WTC11 (cell line): ENCODE measurements around the gene CSH1.

Source experiments
- GTF2I ChIP-seq: fragments of 250-450 bp; sonication (Bioruptor Pico); conservative IDR thresholded peaks from 2 replicates; pipeline ENCODE4 v1.4.0; 2021; ENCODE audit warnings: mild to moderate bottlenecking
- JUN ChIP-seq: sonication (generic); formaldehyde crosslinking; IDR thresholded peaks from 2 replicates; pipeline ENCODE4 v1.8.0; 2023; ENCODE audit warnings: mild to moderate bottlenecking, missing genetic modification reagents
- NR2C2 ChIP-seq: sonication (generic); formaldehyde crosslinking; IDR thresholded peaks from 2 replicates; pipeline ENCODE4 v1.8.0; 2022; ENCODE audit warnings: mild to moderate bottlenecking, missing genetic modification reagents
- SP1 ChIP-seq: sonication (generic); formaldehyde crosslinking; conservative IDR thresholded peaks from 2 replicates; pipeline ENCODE4 v1.8.1; 2022; ENCODE audit warnings: missing genetic modification reagents
- TEAD4 ChIP-seq: sonication (generic); formaldehyde crosslinking; IDR thresholded peaks from 2 replicates; pipeline ENCODE4 v1.8.0; 2022; ENCODE audit warnings: mild to moderate bottlenecking, missing genetic modification reagents
- TF ChIP-seq, protein P1 (sequence below): fragments of 200-600 bp; IDR thresholded peaks from 2 replicates; pipeline ENCODE4 v1.8.0; 2022; ENCODE audit warnings: antibody characterized with exemption
- TF ChIP-seq, protein P2 (sequence below): sonication (generic); formaldehyde crosslinking; IDR thresholded peaks from 2 replicates; pipeline ENCODE4 v1.8.1; 2023; ENCODE audit warnings: mild to moderate bottlenecking, missing genetic modification reagents, borderline replicate concordance
- TF ChIP-seq, protein P3 (sequence below): sonication (generic); formaldehyde crosslinking; IDR thresholded peaks from 2 replicates; pipeline ENCODE4 v1.8.0; 2022; ENCODE audit warnings: mild to moderate bottlenecking, missing genetic modification reagents
- TF ChIP-seq, protein P4 (sequence below): sonication (generic); formaldehyde crosslinking; IDR thresholded peaks from 2 replicates; pipeline ENCODE4 v1.8.1; 2022; ENCODE audit warnings: mild to moderate bottlenecking, missing genetic modification reagents, moderate library complexity, borderline replicate concordance
- TF ChIP-seq, protein P5 (sequence below): sonication (generic); formaldehyde crosslinking; IDR thresholded peaks from 2 replicates; pipeline ENCODE4 v1.8.1; 2022; ENCODE audit warnings: low read depth, missing genetic modification reagents, borderline replicate concordance
- TF ChIP-seq, protein P6 (sequence below): sonication (generic); formaldehyde crosslinking; IDR thresholded peaks from 2 replicates; pipeline ENCODE4 v1.8.1; 2023; ENCODE audit warnings: mild to moderate bottlenecking, missing genetic modification reagents
- TF ChIP-seq, protein P7 (sequence below): sonication (generic); formaldehyde crosslinking; IDR thresholded peaks from 2 replicates; pipeline ENCODE4 v1.8.0; 2022; ENCODE audit warnings: mild to moderate bottlenecking, missing genetic modification reagents

DNA sequence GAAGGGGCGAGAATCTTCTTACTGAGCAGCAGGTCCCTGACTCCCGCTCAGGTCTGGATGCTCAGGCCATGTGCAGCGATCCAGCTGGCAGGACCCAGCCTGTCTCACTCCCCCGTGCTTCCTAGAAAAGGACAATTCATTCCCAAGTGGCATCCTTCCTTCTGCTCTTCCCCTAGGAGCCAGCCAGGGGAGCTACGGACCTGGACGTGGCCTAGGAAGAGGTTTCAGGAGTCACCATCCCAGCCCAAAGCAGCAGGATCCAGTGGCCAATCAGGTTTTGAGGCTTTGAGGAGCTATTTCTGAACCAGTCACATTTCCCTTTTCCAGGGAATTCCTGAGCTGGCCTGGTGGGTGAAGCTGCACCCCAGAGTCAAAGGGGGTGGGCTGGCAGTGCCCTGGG is 43.5 kb upstream of the CSH1 start:
- TF ChIP-seq, protein P1, sequence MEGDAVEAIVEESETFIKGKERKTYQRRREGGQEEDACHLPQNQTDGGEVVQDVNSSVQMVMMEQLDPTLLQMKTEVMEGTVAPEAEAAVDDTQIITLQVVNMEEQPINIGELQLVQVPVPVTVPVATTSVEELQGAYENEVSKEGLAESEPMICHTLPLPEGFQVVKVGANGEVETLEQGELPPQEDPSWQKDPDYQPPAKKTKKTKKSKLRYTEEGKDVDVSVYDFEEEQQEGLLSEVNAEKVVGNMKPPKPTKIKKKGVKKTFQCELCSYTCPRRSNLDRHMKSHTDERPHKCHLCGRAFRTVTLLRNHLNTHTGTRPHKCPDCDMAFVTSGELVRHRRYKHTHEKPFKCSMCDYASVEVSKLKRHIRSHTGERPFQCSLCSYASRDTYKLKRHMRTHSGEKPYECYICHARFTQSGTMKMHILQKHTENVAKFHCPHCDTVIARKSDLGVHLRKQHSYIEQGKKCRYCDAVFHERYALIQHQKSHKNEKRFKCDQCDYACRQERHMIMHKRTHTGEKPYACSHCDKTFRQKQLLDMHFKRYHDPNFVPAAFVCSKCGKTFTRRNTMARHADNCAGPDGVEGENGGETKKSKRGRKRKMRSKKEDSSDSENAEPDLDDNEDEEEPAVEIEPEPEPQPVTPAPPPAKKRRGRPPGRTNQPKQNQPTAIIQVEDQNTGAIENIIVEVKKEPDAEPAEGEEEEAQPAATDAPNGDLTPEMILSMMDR: no peak
- TF ChIP-seq, protein P2, sequence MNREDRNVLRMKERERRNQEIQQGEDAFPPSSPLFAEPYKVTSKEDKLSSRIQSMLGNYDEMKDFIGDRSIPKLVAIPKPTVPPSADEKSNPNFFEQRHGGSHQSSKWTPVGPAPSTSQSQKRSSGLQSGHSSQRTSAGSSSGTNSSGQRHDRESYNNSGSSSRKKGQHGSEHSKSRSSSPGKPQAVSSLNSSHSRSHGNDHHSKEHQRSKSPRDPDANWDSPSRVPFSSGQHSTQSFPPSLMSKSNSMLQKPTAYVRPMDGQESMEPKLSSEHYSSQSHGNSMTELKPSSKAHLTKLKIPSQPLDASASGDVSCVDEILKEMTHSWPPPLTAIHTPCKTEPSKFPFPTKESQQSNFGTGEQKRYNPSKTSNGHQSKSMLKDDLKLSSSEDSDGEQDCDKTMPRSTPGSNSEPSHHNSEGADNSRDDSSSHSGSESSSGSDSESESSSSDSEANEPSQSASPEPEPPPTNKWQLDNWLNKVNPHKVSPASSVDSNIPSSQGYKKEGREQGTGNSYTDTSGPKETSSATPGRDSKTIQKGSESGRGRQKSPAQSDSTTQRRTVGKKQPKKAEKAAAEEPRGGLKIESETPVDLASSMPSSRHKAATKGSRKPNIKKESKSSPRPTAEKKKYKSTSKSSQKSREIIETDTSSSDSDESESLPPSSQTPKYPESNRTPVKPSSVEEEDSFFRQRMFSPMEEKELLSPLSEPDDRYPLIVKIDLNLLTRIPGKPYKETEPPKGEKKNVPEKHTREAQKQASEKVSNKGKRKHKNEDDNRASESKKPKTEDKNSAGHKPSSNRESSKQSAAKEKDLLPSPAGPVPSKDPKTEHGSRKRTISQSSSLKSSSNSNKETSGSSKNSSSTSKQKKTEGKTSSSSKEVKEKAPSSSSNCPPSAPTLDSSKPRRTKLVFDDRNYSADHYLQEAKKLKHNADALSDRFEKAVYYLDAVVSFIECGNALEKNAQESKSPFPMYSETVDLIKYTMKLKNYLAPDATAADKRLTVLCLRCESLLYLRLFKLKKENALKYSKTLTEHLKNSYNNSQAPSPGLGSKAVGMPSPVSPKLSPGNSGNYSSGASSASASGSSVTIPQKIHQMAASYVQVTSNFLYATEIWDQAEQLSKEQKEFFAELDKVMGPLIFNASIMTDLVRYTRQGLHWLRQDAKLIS: no peak
- TF ChIP-seq SP1 (CRISPR knock-in tag) (no peak), JUN (CRISPR knock-in tag) (no peak), NR2C2 (CRISPR knock-in tag) (no peak), TEAD4 (CRISPR knock-in tag) (no peak), GTF2I (CRISPR knock-in tag) (no peak)
- TF ChIP-seq, protein P3, sequence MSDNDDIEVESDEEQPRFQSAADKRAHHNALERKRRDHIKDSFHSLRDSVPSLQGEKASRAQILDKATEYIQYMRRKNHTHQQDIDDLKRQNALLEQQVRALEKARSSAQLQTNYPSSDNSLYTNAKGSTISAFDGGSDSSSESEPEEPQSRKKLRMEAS (CRISPR knock-in tag): no peak
- TF ChIP-seq, protein P4, sequence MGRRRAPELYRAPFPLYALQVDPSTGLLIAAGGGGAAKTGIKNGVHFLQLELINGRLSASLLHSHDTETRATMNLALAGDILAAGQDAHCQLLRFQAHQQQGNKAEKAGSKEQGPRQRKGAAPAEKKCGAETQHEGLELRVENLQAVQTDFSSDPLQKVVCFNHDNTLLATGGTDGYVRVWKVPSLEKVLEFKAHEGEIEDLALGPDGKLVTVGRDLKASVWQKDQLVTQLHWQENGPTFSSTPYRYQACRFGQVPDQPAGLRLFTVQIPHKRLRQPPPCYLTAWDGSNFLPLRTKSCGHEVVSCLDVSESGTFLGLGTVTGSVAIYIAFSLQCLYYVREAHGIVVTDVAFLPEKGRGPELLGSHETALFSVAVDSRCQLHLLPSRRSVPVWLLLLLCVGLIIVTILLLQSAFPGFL (CRISPR knock-in tag): no peak
- TF ChIP-seq, protein P5, sequence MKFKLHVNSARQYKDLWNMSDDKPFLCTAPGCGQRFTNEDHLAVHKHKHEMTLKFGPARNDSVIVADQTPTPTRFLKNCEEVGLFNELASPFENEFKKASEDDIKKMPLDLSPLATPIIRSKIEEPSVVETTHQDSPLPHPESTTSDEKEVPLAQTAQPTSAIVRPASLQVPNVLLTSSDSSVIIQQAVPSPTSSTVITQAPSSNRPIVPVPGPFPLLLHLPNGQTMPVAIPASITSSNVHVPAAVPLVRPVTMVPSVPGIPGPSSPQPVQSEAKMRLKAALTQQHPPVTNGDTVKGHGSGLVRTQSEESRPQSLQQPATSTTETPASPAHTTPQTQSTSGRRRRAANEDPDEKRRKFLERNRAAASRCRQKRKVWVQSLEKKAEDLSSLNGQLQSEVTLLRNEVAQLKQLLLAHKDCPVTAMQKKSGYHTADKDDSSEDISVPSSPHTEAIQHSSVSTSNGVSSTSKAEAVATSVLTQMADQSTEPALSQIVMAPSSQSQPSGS (CRISPR knock-in tag): no peak
- TF ChIP-seq, protein P6, sequence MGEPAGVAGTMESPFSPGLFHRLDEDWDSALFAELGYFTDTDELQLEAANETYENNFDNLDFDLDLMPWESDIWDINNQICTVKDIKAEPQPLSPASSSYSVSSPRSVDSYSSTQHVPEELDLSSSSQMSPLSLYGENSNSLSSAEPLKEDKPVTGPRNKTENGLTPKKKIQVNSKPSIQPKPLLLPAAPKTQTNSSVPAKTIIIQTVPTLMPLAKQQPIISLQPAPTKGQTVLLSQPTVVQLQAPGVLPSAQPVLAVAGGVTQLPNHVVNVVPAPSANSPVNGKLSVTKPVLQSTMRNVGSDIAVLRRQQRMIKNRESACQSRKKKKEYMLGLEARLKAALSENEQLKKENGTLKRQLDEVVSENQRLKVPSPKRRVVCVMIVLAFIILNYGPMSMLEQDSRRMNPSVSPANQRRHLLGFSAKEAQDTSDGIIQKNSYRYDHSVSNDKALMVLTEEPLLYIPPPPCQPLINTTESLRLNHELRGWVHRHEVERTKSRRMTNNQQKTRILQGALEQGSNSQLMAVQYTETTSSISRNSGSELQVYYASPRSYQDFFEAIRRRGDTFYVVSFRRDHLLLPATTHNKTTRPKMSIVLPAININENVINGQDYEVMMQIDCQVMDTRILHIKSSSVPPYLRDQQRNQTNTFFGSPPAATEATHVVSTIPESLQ (CRISPR knock-in tag): no peak
- TF ChIP-seq, protein P7, sequence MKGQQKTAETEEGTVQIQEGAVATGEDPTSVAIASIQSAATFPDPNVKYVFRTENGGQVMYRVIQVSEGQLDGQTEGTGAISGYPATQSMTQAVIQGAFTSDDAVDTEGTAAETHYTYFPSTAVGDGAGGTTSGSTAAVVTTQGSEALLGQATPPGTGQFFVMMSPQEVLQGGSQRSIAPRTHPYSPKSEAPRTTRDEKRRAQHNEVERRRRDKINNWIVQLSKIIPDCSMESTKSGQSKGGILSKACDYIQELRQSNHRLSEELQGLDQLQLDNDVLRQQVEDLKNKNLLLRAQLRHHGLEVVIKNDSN (CRISPR knock-in tag): no peak
